ENCODE measurements around the gene USB1.

Gene USB1

DNA sequence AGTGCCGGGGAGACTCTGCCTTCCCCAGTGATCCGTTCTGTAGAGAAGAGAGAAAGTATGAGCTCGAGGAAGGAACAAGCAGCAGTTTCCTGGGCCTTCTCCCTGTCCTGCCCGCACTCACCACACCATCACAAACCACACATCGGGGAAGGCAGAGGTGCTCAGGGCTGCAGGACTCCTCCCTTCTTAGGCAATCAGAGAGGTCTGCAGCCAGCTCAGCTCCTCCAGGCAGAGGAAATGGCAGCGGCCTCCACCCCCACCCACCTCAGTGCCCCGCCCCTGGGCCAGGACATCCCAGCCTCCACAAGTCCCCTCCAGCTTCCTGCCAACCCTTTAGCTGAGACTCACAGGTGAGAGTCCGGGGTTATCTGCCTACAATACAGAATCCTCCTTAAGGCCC is 2.7 kb upstream of the USB1 start:
- peaks cover 0 to 52% of the 10 kb centered on the region in 2 experiments; a peak in 1 of 3 replicates for H3K36me3 ChIP-seq (ENCODE audit: control insufficient read depth in 2 of 2, insufficient read depth in 1 of 2, low read length in 2 of 2)
- H3K4me3 ChIP-seq (ENCODE audit: low read depth, low read length) = no peak overlapping the region
- no peaks in the 10 kb centered on the region for H3K4me1 ChIP-seq (ENCODE audit: control insufficient read depth, insufficient read depth, low read length)
- TF ChIP-seq ZNF350 (tag by site-specific recombination; IDR thresholded peaks at IDR 0.05) (no peak), KLF1 (tag by site-specific recombination; IDR thresholded peaks at IDR 0.05) (peak; percentile 46)
- no peak overlapping the region for H3K27ac ChIP-seq (ENCODE audit: extremely low read depth, low read depth, low read length)
- ChIA-PET CTCF (interaction anchor here (0.5 to 3.6 kb wide), 6 partner anchors 10 to 489 kb away, joined by 3 to 22 read pairs (median 4); no protein-coding TSS in a partner anchor), POLR2A (interaction anchor here (1.5 kb wide), 1 partner anchor 131 kb away, joined by 3 read pairs; the partner anchor contains the start of gene CFAP20)
- no peaks in the 10 kb centered on the region for H3K9me3 ChIP-seq (ENCODE audit: control insufficient read depth, insufficient read depth, low read depth, low read length)

DNA sequence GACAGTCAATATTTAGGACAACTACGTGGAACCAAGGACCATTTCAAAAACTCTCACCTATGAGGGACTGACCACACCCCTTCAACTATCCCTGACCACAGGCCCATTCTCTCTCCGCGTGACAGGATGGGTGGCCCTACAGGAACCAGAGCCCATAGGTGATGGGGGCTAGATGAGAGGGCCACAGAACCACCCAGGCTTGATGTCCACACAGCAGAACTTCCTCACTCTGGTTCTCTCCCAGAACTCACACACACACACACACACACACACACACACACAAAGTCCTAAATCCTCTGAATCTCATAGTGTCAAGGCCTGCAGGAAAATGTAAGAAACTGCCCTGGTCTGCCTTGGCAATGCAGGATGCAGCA is 2.2 kb upstream of the USB1 start:
- TF ChIP-seq OVOL3 (tag by site-specific recombination; IDR thresholded peaks at IDR 0.05) (no peak), ZNF626 (tag by site-specific recombination; IDR thresholded peaks at IDR 0.05) (no peak), ZSCAN4 (tag by site-specific recombination; IDR thresholded peaks at IDR 0.05) (peak; percentile 87), ZNF785 (tag by site-specific recombination; IDR thresholded peaks at IDR 0.05) (peak; percentile 57; the same call in 1 of the 2 replicates), KLF1 (tag by site-specific recombination; IDR thresholded peaks at IDR 0.05) (peak; percentile 14; the same call in 1 of the 2 replicates), PRDM2 (tag by site-specific recombination; IDR thresholded peaks at IDR 0.05; ENCODE audit: borderline replicate concordance) (peak; percentile 60; the same call in 1 of the 2 replicates)
- H3K4me3 ChIP-seq (ENCODE audit: low read depth, low read length) = no peak overlapping the region
- H3K36me3 ChIP-seq (ENCODE audit: control insufficient read depth in 2 of 2, insufficient read depth in 1 of 2, low read length in 2 of 2) = peaks cover 0 to 52% of the 10 kb centered on the region in 2 experiments; a peak in 1 of 3 replicates
- ChIA-PET POLR2A (interaction anchor here (1.5 kb wide), 1 partner anchor 130 kb away, joined by 3 read pairs; the partner anchor contains the start of gene CFAP20), CTCF (interaction anchor here (0.5 to 3.6 kb wide), 6 partner anchors 10 to 489 kb away, joined by 3 to 22 read pairs (median 4); no protein-coding TSS in a partner anchor)
- H3K27ac ChIP-seq (ENCODE audit: extremely low read depth, low read depth, low read length) = no peak overlapping the region
- H3K9me3 ChIP-seq (ENCODE audit: control insufficient read depth, insufficient read depth, low read depth, low read length) = no peaks in the 10 kb centered on the region
- no peaks in the 10 kb centered on the region for H3K4me1 ChIP-seq (ENCODE audit: control insufficient read depth, insufficient read depth, low read length)

GRCh38 chr16:57999366-57999970 is 1.7 kb upstream of the USB1 start:
- Histone ChIP-seq H3K9me3 (ENCODE audit: control insufficient read depth, insufficient read depth, low read depth, low read length) (no peaks in the 10 kb centered on the region), H3K4me1 (ENCODE audit: control insufficient read depth, insufficient read depth, low read length) (no peaks in the 10 kb centered on the region), H3K36me3 (ENCODE audit: control insufficient read depth in 2 of 2, insufficient read depth in 1 of 2, low read length in 2 of 2) (peaks cover 0 to 52% of the 10 kb centered on the region in 2 experiments; a peak in 1 of 3 replicates), H3K27ac (ENCODE audit: extremely low read depth, low read depth, low read length) (peak overlapping the region; percentile 27; the same call in 1 of the 2 replicates), H3K4me3 (ENCODE audit: low read depth, low read length) (peak overlapping the region; percentile 77)
- ChIA-PET POLR2A (interaction anchor here (1.5 kb wide), 1 partner anchor 130 kb away, joined by 3 read pairs; the partner anchor contains the start of gene CFAP20), CTCF (interaction anchor here (0.6 to 3.6 kb wide), 5 partner anchors 11 to 160 kb away, joined by 3 to 22 read pairs (median 4); no protein-coding TSS in a partner anchor)
- peak; percentile 30; the same call in 1 of the 2 replicates for TF ChIP-seq ZNF600 (tag by site-specific recombination; IDR thresholded peaks at IDR 0.05)
- peak; percentile 28; the same call in 1 of the 2 replicates for TF ChIP-seq SCRT2 (tag by site-specific recombination; IDR thresholded peaks at IDR 0.05)
- TF ChIP-seq BCL11A (tag by site-specific recombination; IDR thresholded peaks at IDR 0.05; ENCODE audit: low read depth) = no peak
- TF ChIP-seq ZNF335 (tag by site-specific recombination; conservative IDR thresholded peaks at IDR 0.05) = peak; percentile 52
- TF ChIP-seq SP2 (tag by site-specific recombination; IDR thresholded peaks at IDR 0.05) = 0 out of 2 replicates have a peak, but pooled peaks have one; percentile 26

All from HEK293 (cell line).